Measurements from ENCODE around the gene ARL14. TPM values are rescaled to one million over a fixed set of nuclear protein-coding genes. Genes with fewer than 3 reads are reported as not detected.
A peak's percentile ranks its signal among the peaks of the same experiment; 100 is the strongest.

ARL14 gene
- total and polyA plus RNA-seq, 7 experiments from 2014 or later, result not detected

GRCh38 chr3:160697637-160698380 is 20.8 kb downstream of the ARL14 start:
- intact Hi-C loops (cut with micrococcal nuclease), result loop anchor here in 1 of 2 donors (1.0 kb wide), 1 partner anchor 12 kb away; no protein-coding TSS in a partner anchor
- ChIA-PET POLR2A (no interaction called here), CTCF (interaction anchor here (1.0 kb wide), 1 partner anchor 244 kb away, joined by 3 read pairs; no protein-coding TSS in a partner anchor)
- Mint-ChIP-seq H3K36me3 (no peaks in the 10 kb centered on the region), H3K4me1 (peaks cover 0 to 3% (median under 1%) of the 10 kb centered on the region in 7 donors), H3K4me3 (no peak overlapping the region), H3K27ac (no peak overlapping the region), H3K27me3 (peaks cover 0 to 22% (median 8%) of the 10 kb centered on the region in 5 donors), H3K9me3 (no peaks in the 10 kb centered on the region)
- no peaks in the 10 kb centered on the region for H3K9me3 ChIP-seq (ENCODE audit: control insufficient read depth in 2 of 3, low read length in 3 of 3)
- no peak for ATAC-seq
- no peaks in the 10 kb centered on the region for H3K4me1 ChIP-seq (ENCODE audit: control insufficient read depth in 2 of 2, insufficient read depth in 2 of 2, low read length in 2 of 2)
- no peak overlapping the region for H3K4me3 ChIP-seq (ENCODE audit: low read length)
- no peak overlapping the region for H3K27ac ChIP-seq (ENCODE audit: low read depth, low read length)
- H3K36me3 ChIP-seq (ENCODE audit: control insufficient read depth in 2 of 3, insufficient read depth in 3 of 3, low read length in 3 of 3), result no peaks in the 10 kb centered on the region
- H3K27me3 ChIP-seq (ENCODE audit: control insufficient read depth in 2 of 2, insufficient read depth in 2 of 2, low read length in 2 of 2), result no peaks in the 10 kb centered on the region
- no peak for DNase-seq

GRCh38 chr3:160698599-160699195 is 21.7 kb downstream of the ARL14 start:
- DNase-seq (no peak), ATAC-seq (no peak)
- CTCF ChIA-PET, result no interaction called here
- no peaks in the 10 kb centered on the region for H3K4me1 Mint-ChIP-seq
- no peak overlapping the region for H3K4me3 ChIP-seq (ENCODE audit: low read length)
- no peaks in the 10 kb centered on the region for H3K36me3 Mint-ChIP-seq
- H3K36me3 ChIP-seq (ENCODE audit: control insufficient read depth in 2 of 3, insufficient read depth in 3 of 3, low read length in 3 of 3), result no peaks in the 10 kb centered on the region
- intact Hi-C loops (cut with micrococcal nuclease), result loop anchor here in 1 of 2 donors (1.0 kb wide), 1 partner anchor 12 kb away; no protein-coding TSS in a partner anchor
- H3K27me3 Mint-ChIP-seq, result peaks cover 0 to 22% (median 8%) of the 10 kb centered on the region in 5 donors
- no peak overlapping the region for H3K27ac Mint-ChIP-seq
- no peak overlapping the region for H3K27ac ChIP-seq (ENCODE audit: low read depth, low read length)
- H3K27me3 ChIP-seq (ENCODE audit: control insufficient read depth in 2 of 2, insufficient read depth in 2 of 2, low read length in 2 of 2), result no peaks in the 10 kb centered on the region
- no peaks in the 10 kb centered on the region for H3K4me1 ChIP-seq (ENCODE audit: control insufficient read depth in 2 of 2, insufficient read depth in 2 of 2, low read length in 2 of 2)
- POLR2A ChIA-PET, result no interaction called here
- H3K9me3 ChIP-seq (ENCODE audit: control insufficient read depth in 2 of 3, low read length in 3 of 3), result no peaks in the 10 kb centered on the region
- H3K9me3 Mint-ChIP-seq, result no peaks in the 10 kb centered on the region
- no peak overlapping the region for H3K4me3 Mint-ChIP-seq

- Mint-ChIP-seq H3K27ac (no peak overlapping the region), H3K9me3 (no peaks in the 10 kb centered on the region), H3K36me3 (no peaks in the 10 kb centered on the region), H3K27me3 (peaks cover 11 to 28% (median 14%) of the 10 kb centered on the region in 5 donors), H3K4me1 (no peaks in the 10 kb centered on the region), H3K4me3 (no peak overlapping the region)
- DNase-seq (no peak), ATAC-seq (no peak)
- Histone ChIP-seq H3K4me3 (ENCODE audit: low read length) (no peak overlapping the region), H3K36me3 (ENCODE audit: control insufficient read depth in 2 of 3, insufficient read depth in 3 of 3, low read length in 3 of 3) (no peaks in the 10 kb centered on the region), H3K9me3 (ENCODE audit: control insufficient read depth in 2 of 3, low read length in 3 of 3) (no peaks in the 10 kb centered on the region), H3K4me1 (ENCODE audit: control insufficient read depth in 2 of 2, insufficient read depth in 2 of 2, low read length in 2 of 2) (no peaks in the 10 kb centered on the region), H3K27ac (ENCODE audit: low read depth, low read length) (no peak overlapping the region), H3K27me3 (ENCODE audit: control insufficient read depth in 2 of 2, insufficient read depth in 2 of 2, low read length in 2 of 2) (no peaks in the 10 kb centered on the region)
- CTCF ChIA-PET, result no interaction called here
- POLR2A ChIA-PET, result no interaction called here
- intact Hi-C loops (cut with micrococcal nuclease), result loop anchor here in 1 of 2 donors (10.0 kb wide), 1 partner anchor 573 kb away; no protein-coding TSS in a partner anchor
These were observed 24.5 kb downstream of the ARL14 start for GRCh38 chr3:160701490-160701889.

GRCh38 chr3:160702290-160702689 is 25.3 kb downstream of the ARL14 start:
- no peak for DNase-seq
- H3K27ac Mint-ChIP-seq, result no peak overlapping the region
- peaks cover 15 to 36% (median 22%) of the 10 kb centered on the region in 5 donors for H3K27me3 Mint-ChIP-seq
- H3K36me3 Mint-ChIP-seq, result no peaks in the 10 kb centered on the region
- no peak overlapping the region for H3K4me3 ChIP-seq (ENCODE audit: low read length)
- no peaks in the 10 kb centered on the region for H3K4me1 ChIP-seq (ENCODE audit: control insufficient read depth in 2 of 2, insufficient read depth in 2 of 2, low read length in 2 of 2)
- H3K27me3 ChIP-seq (ENCODE audit: control insufficient read depth in 2 of 2, insufficient read depth in 2 of 2, low read length in 2 of 2), result no peaks in the 10 kb centered on the region
- H3K9me3 Mint-ChIP-seq, result no peaks in the 10 kb centered on the region
- no peaks in the 10 kb centered on the region for H3K4me1 Mint-ChIP-seq
- no peak overlapping the region for H3K4me3 Mint-ChIP-seq
- H3K27ac ChIP-seq (ENCODE audit: low read depth, low read length), result no peak overlapping the region
- intact Hi-C loops (cut with micrococcal nuclease), result loop anchor here in 1 of 2 donors (10.0 kb wide), 1 partner anchor 573 kb away; no protein-coding TSS in a partner anchor
- ChIA-PET POLR2A (no interaction called here), CTCF (no interaction called here)
- H3K36me3 ChIP-seq (ENCODE audit: control insufficient read depth in 2 of 3, insufficient read depth in 3 of 3, low read length in 3 of 3), result no peaks in the 10 kb centered on the region
- no peak for ATAC-seq
- no peaks in the 10 kb centered on the region for H3K9me3 ChIP-seq (ENCODE audit: control insufficient read depth in 2 of 3, low read length in 3 of 3)

- intact Hi-C loops (cut with micrococcal nuclease), result loop anchor here in 1 of 2 donors (10.0 kb wide), 1 partner anchor 571 kb away; no protein-coding TSS in a partner anchor
- Histone ChIP-seq H3K36me3 (ENCODE audit: control insufficient read depth in 2 of 3, insufficient read depth in 3 of 3, low read length in 3 of 3) (no peaks in the 10 kb centered on the region), H3K27ac (ENCODE audit: low read depth, low read length) (no peak overlapping the region), H3K4me3 (ENCODE audit: low read length) (no peak overlapping the region), H3K27me3 (ENCODE audit: control insufficient read depth in 2 of 2, insufficient read depth in 2 of 2, low read length in 2 of 2) (peaks cover 0 to 5% of the 10 kb centered on the region in 2 donors), H3K9me3 (ENCODE audit: control insufficient read depth in 2 of 3, low read length in 3 of 3) (no peaks in the 10 kb centered on the region), H3K4me1 (ENCODE audit: control insufficient read depth in 2 of 2, insufficient read depth in 2 of 2, low read length in 2 of 2) (no peaks in the 10 kb centered on the region)
- no peaks in the 10 kb centered on the region for H3K9me3 Mint-ChIP-seq
- no peak overlapping the region for H3K27ac Mint-ChIP-seq
- ChIA-PET POLR2A (no interaction called here), CTCF (interaction anchor here (1.1 to 2.7 kb wide), 2 partner anchors 237 to 240 kb away, joined by 3 to 13 read pairs; no protein-coding TSS in a partner anchor)
- H3K4me1 Mint-ChIP-seq, result no peaks in the 10 kb centered on the region
- H3K36me3 Mint-ChIP-seq, result no peaks in the 10 kb centered on the region
- DNase-seq (no peak), ATAC-seq (no peak)
- H3K4me3 Mint-ChIP-seq, result no peak overlapping the region
- H3K27me3 Mint-ChIP-seq, result peaks cover 22 to 53% (median 34%) of the 10 kb centered on the region in 5 donors
These were observed 27.0 kb downstream of the ARL14 start for GRCh38 chr3:160703974-160704373.

GRCh38 chr3:160707187-160707794 is 30.3 kb downstream of the ARL14 start:
- H3K27me3 ChIP-seq (ENCODE audit: control insufficient read depth in 2 of 2, insufficient read depth in 2 of 2, low read length in 2 of 2), result peaks cover 0 to 5% of the 10 kb centered on the region in 2 donors
- Mint-ChIP-seq H3K27me3 (peaks cover 28 to 43% (median 36%) of the 10 kb centered on the region in 5 donors), H3K36me3 (no peaks in the 10 kb centered on the region), H3K27ac (no peak overlapping the region), H3K9me3 (no peaks in the 10 kb centered on the region), H3K4me1 (no peaks in the 10 kb centered on the region), H3K4me3 (no peak overlapping the region)
- intact Hi-C loops (cut with micrococcal nuclease), result loop anchor here (1.0 to 10.0 kb wide), 5 partner anchors 94 to 717 kb away; no protein-coding TSS in a partner anchor
- peak in 7 of 9 donors; percentile 18 to 62 (median 47) for DNase-seq
- no peaks in the 10 kb centered on the region for H3K4me1 ChIP-seq (ENCODE audit: control insufficient read depth in 2 of 2, insufficient read depth in 2 of 2, low read length in 2 of 2)
- no peak overlapping the region for H3K4me3 ChIP-seq (ENCODE audit: low read length)
- ChIA-PET CTCF (interaction anchor here (1.3 to 3.5 kb wide), 4 partner anchors 227 to 241 kb away, joined by 3 to 26 read pairs (median 7); no protein-coding TSS in a partner anchor), POLR2A (no interaction called here)
- ATAC-seq, result peak; percentile 71
- H3K27ac ChIP-seq (ENCODE audit: low read depth, low read length), result no peak overlapping the region
- no peaks in the 10 kb centered on the region for H3K9me3 ChIP-seq (ENCODE audit: control insufficient read depth in 2 of 3, low read length in 3 of 3)
- H3K36me3 ChIP-seq (ENCODE audit: control insufficient read depth in 2 of 3, insufficient read depth in 3 of 3, low read length in 3 of 3), result no peaks in the 10 kb centered on the region
